GM19372 (cell line): Measurements from ENCODE around the gene GNS.
"Not testable (repeated sequence)": the region's sequence is repeated elsewhere in the genome, so short reads cannot be mapped to it uniquely, and the experiment has no call there.

Experiments
- ATAC-seq: cut with Tn5 transposase; IDR thresholded peaks from one replicate; pipeline ENCODE4 v1.9.1; 2021; ENCODE audit warnings: mild to moderate bottlenecking, low read depth, moderate library complexity; ENCODE audit not compliant: unreplicated experiment

Gene GNS

DNA sequence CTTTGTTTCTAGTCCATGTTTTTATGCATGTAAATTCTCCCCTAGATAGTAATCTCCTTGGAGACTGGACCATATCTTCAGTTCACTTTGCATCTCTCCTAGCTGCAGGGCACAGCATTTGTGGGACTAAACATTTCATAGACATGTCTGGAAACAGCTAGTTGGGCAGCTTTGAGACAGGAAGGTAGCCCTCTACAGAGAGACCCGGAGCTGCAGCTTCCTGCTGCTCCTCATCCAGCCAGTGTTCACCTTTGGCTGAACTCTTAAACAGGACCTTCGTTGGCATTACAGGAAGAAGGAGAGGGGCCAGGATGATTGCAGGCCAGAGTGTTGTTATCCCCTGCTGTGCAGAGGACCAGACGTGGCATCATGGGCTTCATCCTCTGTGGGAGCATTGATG lies 52.9 kb downstream of the GNS start:
- no peak for ATAC-seq

DNA sequence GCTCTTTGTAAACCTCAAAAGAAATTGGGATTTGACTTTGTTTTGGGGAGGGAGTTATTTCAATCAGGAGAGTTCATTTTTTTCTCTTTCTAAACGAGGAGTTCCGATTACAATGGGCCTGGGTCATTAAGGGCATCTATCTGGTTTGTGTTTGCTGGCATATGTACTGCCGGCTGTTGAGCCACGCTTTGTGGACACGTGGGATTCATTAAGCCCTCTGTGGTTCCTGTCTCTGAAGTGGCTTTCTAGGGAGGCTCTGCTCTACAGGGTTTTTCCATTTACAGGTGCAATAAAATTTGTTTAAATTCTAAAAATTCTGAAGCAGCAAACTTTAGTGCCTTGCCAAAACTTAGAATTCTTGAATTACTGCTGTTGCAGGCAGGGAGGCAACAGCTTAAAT lies 57.9 kb downstream of the GNS start:
- ATAC-seq = no peak

DNA sequence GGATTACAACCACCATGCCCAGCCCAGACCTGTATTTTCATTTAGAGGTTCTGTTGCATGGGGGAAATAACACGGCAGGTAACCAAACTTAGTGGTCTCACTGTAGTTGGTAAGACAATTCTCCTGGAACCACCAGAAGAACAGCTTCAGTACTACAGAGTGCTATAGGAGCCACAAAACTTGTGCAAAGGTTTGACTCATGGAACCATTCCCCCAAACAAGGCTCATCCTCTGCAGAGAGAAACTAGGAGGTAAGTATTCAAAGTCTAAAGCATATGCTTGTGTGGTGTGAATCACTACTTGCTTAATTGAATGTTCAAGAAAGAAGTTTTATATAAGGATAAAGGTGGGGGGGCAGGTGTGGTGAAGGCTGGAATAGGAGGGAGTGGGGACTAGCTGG lies 58.7 kb downstream of the GNS start:
- ATAC-seq = no peak

DNA sequence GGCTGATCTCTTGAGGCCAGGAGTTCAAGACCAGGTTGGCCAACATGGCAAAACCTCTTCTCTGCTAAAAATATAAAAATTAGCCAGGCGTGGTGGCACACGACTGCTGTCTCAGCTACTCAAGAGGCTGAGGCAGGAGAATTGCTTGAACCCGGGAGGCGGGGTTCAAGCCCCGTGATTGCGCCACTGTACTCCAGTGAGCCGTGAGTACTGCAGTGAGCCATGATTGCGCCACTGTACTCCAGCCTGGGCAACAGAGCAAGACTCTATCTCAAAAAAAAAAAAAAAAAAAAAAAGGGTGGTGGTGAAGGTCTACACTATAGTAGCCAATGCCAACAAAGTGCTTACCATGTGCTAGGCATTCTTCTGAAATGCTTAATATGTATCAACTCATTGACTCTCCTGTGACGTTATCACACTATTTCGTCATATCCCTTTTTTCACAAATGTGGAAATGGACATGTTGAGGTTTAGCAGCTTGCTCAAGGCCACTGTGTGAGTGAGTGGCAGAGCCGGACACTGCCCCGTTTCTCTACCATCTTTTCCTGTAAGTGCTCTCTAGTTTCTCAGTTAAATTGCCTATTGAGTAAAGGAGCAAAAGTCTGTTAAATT lies 59.6 kb downstream of the GNS start:
- ATAC-seq = no peak

DNA sequence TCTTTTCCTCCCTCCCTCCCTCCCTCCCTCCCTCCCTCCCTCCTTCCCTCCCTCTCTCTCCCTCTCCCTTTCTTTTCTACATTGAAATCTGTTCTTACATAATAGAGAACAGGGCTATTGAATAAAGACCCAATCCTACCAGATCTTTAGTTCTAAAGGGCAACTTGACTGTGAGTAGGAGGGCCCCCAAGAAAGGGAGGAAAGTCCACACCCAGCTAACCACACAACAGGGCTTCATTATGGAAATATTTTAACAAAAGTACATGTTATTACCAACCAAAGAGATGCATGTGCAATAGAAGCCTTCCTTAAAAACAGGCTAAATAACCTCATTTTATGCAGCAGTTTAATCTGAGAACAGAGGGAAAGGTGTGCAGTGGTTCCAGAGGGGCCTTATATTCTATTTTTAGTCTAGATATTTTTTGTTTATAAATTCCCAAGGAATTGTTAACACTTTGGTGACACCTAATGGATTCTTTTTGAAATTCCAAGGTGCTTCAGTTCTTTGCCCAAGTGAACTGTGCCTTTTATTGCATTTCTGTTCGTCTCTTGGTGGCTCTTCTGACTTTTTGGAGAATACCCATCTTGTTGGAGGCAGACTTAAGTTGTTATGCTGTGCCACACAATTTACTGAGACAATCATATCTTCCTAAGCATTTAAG lies 63.0 kb downstream of the GNS start:
- ATAC-seq = no peak

DNA sequence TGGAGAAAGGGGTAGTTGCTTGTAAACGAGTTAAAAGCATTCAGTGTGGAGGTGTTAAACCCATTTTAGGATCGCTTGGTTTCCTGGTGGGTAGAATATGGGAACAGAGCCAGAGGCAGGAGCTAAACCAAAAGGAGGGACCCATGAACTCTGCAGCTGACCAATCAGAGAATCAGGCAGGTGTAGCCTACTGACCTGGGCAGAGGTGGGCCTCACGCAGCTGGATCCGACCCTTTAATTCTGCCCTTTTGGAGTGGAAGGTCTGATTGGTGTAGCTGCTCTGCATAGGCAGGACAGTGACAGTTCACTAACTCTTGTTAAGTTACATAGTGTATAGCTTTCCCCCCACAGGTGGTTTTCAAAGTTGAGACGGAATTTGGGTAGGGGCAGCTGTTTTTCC lies 63.7 kb downstream of the GNS start:
- ATAC-seq = no peak

DNA sequence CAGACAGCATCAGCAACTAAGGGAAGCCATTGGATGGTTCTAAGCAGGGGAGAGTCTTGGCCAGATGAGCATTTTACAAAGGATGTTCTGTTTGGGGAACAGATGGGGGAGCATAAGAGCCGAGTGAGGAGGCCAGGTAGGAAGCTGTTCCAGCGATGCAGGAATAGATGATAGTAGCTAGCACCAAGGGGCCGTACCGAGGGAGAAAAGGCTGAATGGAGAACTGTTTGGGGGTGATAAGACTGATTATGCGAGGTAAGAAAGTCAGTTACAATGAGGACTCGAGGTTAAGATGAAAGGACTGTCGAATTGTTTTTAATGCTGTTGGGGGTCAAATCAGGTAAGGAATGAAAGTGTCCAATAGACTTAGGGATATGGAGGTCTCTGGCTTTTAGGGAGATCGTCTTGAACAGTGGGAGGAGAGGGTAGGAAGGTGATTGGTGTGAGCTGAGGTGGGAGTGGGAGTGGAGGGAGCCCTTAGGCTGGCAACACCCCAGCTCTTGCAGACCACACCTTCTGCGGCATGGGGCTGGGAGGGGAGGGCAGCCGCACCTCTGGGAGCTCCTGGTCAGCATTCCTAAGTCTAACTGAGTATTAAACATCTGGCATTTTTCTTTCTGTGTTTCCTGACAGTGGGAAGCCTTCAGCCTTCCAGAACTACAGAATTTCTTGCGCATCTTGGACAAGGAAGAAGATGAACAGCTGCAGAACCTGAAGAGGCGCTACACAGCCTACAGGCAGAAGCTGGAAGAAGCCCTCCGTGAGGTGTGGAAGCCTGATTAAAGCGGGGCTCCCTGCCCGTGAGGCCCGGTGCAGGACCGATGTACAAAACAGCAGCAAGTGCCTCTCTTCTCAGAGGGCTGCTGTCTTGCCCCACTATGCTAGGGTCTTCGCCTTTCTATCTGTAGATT lies 64.8 kb downstream of the GNS start:
- no peak for ATAC-seq

DNA sequence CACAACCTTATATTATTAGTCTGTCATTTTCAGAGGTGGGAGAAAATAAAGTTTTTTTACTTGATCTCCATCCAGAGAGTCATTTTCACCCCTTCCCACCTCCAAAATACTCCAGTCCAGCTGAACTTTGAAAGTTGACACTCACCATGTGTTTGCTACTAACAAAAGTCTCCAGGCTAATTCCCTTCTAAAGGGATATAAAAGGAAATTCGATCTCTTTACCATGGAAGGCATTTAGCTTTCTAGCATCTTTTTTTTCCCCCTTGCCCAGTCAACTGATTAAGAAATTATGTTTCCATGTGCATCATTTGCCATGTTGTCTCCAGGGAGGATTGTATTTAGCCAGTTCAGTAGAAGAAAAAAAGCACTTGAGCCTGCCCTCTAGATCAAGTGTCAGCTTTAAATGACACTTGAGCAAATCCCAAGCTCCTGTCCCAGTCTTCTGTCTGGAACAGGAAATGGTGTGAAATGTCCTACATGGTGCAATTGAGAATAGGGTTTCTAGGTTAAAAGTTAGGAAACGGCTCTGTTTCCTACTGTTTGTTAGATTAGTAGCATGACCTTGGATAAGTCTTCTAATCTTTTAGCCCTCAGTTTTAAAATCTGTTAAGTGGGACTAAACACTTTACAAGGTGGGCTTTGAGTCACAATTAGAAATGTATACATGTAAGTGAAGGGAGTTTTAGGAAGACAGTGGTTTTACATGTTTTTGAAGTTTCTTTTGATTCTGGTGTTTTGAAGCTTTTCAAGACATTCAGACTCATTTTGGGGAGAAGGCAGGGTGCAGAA lies 67.2 kb downstream of the GNS start:
- no peak for ATAC-seq

DNA sequence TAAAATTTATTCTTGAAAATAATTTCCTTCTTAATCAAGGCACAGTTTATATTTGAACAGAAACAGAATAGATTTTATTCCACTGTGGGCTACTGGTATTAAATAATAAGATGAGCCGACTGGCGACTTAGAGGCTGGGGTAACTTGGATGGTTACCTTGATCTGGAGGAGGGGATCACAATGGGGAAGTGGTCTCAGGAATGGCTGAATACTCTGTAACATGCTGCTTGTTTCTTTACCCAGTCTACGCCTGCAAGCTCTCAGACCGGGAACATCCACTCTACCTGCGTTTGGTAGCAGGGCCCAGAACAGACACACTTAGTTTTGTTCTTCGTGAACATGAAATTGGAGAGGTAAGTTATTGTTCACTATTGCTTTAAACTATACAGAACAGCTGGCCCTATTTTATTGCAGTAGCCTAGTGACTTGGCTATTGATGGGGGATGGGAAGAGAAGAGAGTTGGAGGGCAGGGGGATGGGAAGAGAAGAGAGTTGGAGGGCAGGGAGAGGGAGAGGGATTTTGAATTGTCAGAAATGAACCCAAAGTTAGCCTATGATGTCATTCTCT lies 67.9 kb downstream of the GNS start:
- ATAC-seq = no peak

DNA sequence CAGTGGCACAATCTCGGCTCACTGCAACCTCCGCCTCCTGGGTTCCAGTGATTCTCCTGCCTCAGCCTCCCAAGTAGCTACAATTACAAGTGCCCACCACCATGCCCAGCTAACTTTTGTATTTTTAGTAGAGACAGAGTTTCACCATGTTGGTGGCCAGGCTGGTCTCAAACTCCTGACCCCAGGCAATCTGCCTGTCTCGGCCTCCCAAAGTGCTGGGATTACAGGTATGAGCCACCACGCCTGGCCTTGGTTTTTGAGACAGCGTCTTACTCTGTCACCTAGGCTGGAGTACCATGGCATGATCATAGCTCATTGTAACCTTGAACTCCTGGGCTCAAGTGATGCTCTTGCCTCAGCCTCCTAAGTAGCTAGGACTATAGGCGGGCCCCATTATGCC lies 69.0 kb downstream of the GNS start:
- ATAC-seq = not testable (repeated sequence)

DNA sequence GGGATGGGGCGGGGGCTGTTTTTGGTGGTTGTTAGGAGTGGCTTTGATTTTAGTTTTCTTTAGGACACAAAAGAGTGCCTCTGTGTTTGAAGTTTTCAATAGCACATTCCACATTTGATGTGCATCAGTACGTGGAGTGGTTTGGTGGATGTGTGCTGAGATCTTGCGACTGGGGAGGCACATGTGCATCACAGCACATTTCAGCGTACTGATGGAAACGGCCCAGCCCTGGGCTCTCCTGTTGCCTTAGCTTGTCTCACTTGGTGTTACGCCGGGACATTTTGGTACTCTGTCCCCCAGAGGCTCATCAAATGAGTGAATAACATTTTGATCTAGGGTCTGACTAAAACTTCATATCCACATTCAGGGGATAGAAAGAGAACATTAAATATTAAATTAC lies 70.5 kb downstream of the GNS start:
- ATAC-seq = no peak

DNA sequence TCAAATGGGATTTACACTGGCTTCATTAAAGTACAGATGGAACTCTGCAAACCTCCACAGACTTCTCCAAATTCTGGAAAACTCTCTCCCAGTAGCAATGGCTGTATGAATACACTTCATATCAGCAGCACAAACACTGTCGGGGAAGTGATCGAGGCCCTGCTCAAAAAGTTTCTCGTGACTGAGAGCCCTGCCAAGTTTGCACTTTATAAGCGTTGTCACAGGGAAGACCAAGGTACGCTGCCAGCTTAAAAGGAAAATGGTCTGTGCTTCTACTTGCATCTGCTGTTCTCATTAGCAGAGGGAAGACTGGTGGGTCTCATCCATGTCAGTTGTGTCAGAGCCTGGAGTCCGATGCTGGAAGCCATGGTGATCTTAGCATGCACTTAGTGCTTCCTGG lies 71.0 kb downstream of the GNS start:
- no peak for ATAC-seq

DNA sequence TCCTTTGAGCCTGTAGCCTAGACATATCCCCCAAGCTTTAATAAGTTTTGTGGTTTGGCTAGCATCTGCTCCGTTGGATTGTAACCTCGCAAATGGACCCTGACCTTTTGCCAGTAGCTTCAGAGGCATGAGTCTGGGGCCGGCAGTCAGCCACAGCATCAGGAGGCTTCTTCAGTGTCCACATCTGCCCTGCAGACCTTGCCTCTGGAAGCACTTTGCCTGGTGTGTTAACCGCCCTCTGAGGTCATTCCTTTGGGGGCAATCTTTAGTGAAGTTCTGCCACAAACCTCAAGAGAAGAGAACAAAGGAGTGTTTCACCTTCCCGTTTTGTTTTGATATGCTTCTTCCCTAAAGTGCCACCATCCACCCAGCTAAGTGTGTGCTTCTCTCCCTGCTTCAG lies 71.4 kb downstream of the GNS start:
- ATAC-seq = no peak

DNA sequence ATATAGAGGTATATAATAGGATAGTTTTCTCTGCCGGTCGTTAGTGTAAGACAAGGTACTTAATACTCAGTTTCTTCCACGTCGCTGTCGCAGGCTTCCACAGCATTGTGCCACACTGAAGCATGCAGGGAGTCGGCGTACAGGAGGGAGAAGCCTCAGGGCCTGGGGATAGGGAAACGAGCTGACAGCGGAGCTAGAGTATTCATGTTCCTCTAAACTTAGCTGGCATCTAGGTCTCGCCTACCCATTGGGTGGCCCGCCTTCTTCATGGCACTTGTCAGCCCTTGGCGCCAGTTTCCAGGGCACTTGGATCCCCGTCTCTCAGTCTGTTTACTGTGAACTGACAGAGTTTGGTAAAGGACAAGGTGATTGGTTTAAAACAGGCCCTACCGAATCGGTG lies 73.6 kb downstream of the GNS start:
- ATAC-seq = no peak

DNA sequence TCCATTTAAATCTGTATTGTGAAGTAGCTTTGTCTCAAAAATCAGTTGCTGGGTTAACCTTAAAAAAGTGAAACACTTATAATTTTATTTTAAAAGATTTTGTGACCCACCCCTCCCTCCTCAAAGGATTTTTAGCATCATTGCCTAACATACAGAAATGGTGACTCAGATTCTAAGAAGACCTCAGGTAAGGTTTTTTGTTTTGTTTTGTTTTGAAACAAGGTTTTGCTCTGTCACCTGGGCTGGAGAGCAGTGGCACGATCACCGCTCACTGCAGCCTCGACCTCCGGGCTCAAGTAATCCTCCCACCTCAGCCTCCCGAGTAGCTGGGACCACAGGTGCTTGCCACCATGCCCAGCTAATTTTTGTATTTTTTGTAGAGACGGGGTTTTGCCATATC lies 74.2 kb downstream of the GNS start:
- ATAC-seq = no peak

DNA sequence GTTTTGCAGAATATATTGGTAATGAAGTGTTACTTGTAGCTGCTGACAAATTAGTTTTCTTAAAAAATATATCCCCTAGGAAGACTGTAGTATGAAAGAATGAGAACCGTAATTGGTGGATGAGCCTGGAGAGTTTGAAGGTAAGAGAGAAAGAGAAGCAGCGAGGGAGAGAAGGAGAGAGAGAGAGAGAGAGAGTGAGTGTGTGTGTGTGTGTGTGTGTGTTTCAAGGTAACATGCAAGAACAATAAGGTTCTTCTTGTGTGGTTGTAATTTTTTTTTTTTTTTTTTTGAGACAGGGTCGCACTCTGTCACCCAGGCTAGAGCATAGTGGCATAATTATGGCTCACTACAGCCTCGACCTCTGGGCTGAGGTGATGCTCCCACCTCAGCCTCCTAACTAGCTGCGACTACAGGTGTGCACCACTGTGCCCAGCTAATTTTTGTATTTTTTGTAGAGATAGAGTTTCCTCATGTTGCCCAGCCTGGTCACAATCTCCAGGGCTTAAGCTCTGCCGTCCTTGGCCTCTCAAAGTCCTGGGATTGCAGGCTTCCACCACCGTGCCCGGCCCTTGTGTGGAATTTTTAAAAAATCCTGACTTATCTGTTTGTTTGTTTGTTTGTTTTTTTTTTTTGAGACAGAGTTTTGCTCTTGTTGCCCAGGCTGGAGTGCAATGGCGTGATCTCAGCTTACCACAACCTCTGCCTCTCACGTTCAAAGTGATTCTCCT lies 75.2 kb downstream of the GNS start:
- ATAC-seq = no peak

DNA sequence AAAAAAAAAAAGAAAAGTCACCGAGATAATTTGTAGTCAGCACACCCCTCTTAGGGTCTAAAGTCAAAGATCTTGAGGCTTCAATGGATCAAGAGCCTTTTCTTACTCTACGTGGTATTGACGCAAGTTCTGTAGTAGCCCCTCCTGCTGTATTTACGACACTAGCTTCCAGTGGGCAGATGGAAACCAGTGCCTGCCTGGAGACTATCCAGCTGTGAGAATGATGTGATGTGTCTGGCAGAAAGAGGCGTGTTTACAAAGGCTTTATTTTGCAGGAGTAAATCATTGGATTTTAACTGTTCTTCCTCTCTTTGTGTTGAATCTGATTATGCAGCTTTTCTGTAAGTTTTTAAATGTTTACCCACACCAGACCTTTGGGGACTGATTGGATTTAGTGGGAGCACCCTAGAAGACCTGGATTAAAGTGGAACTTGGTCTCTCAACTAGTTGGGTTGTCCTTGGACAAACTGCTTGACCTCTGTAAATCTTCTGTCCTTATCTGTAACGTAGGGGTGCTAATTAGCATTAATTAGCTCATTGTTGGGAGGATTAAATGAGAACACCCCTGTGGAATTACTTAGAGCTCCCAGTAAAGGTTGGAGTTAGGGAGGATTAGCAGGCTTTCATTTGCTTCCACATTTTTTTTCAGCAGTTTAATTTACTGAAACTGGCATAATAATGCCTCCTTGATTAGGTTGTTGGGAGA lies 76.5 kb downstream of the GNS start:
- no peak for ATAC-seq

DNA sequence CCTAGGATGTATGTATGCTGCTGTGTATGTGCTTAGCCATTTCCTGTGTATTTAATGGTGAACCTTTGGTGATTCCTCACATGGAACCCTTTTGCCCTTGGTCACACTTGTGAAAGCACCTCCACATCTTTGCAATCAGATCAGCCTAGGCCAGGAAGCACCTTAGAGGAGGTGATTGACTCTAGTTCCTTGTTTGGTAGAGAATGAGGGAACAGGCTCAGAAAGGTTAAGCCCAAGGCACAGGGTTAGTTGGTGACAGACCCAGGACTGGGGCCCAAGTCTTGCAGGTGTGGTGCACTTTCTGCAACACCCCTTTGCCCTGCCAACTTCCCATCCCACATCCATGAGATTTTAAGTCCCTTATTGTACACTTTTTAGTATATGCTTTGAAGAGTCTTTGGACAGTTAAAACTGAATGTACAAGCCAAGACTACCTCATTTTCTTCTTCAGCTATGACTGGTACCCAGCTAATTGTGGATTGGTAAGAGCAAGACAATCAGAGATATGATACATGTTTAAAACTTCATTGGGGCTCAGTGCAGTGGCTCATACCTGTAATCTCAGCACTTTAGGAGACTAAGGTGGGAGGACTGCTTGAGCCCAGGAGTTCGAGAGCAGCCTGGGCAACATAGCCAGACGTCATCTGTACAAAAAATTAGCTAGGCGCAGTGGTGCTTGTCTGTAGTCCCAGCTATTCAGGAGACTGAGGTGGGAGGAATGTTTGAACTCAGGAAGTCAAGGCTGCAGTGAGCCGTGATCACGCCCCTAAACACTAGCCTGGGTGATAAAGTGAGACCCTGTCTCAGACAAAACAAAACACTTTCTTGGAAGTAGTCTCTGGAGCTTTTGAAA lies 77.8 kb downstream of the GNS start:
- no peak for ATAC-seq
